ENCODE measurements around the gene PLCL1.
A peak's percentile ranks its signal among the peaks of the same experiment; 100 is the strongest.
"Not testable (repeated sequence)": the region's sequence is repeated elsewhere in the genome, so short reads cannot be mapped to it uniquely, and the experiment has no call there.

PLCL1 gene

GRCh38 chr2:197810491-197810890 lies 6.1 kb downstream of the PLCL1 start:
- no peak for DNase-seq

- DNase-seq, result peak; percentile 28
These were observed 8.8 kb downstream of the PLCL1 start for GRCh38 chr2:197813093-197813787.

- no peak for DNase-seq
These were observed 10.1 kb downstream of the PLCL1 start for GRCh38 chr2:197814526-197814925.

- no peak for DNase-seq
These were observed 17.3 kb downstream of the PLCL1 start for GRCh38 chr2:197821550-197822289.

GRCh38 chr2:197822333-197822732 lies 17.9 kb downstream of the PLCL1 start:
- no peak for DNase-seq

GRCh38 chr2:197827618-197828017 lies 23.2 kb downstream of the PLCL1 start:
- DNase-seq, result no peak

- no peak for DNase-seq
These were observed 24.2 kb downstream of the PLCL1 start for GRCh38 chr2:197828464-197829135.

GRCh38 chr2:197834771-197835170 lies 30.4 kb downstream of the PLCL1 start:
- not testable (repeated sequence) for DNase-seq

GRCh38 chr2:197835293-197835692 lies 30.9 kb downstream of the PLCL1 start:
- DNase-seq, result no peak

GRCh38 chr2:197838036-197838435 lies 33.6 kb downstream of the PLCL1 start:
- DNase-seq, result peak; percentile 53

- DNase-seq, result no peak
These were observed 34.2 kb downstream of the PLCL1 start for GRCh38 chr2:197838579-197838978.

- no peak for DNase-seq
These were observed 34.9 kb downstream of the PLCL1 start for GRCh38 chr2:197839327-197839726.

GRCh38 chr2:197839856-197840255 lies 35.5 kb downstream of the PLCL1 start:
- DNase-seq, result no peak

- no peak for DNase-seq
These were observed 41.7 kb downstream of the PLCL1 start for GRCh38 chr2:197846128-197846527.

- DNase-seq, result no peak
These were observed 42.4 kb downstream of the PLCL1 start for GRCh38 chr2:197846777-197847176.

- peak; percentile 57 for DNase-seq
These were observed 43.4 kb downstream of the PLCL1 start for GRCh38 chr2:197847651-197848401.

- DNase-seq, result no peak
These were observed 44.2 kb downstream of the PLCL1 start for GRCh38 chr2:197848602-197849001.

- DNase-seq, result no peak
These were observed 46.6 kb downstream of the PLCL1 start for GRCh38 chr2:197850882-197851450.

GRCh38 chr2:197851451-197851850 lies 47.1 kb downstream of the PLCL1 start:
- DNase-seq, result peak; percentile 20

GRCh38 chr2:197852108-197852507 lies 47.7 kb downstream of the PLCL1 start:
- no peak for DNase-seq

GRCh38 chr2:197853549-197853948 lies 49.2 kb downstream of the PLCL1 start:
- no peak for DNase-seq

- no peak for DNase-seq
These were observed 53.2 kb downstream of the PLCL1 start for GRCh38 chr2:197857476-197858107.

All from CD4-positive, alpha-beta T cell treated with Interleukin-10 for 1 hour (primary cell).